Measurements from ENCODE around the gene RHOXF2B.
"Not testable (repeated sequence)": the region's sequence is repeated elsewhere in the genome, so short reads cannot be mapped to it uniquely, and the experiment has no call there.

Gene RHOXF2B

DNA sequence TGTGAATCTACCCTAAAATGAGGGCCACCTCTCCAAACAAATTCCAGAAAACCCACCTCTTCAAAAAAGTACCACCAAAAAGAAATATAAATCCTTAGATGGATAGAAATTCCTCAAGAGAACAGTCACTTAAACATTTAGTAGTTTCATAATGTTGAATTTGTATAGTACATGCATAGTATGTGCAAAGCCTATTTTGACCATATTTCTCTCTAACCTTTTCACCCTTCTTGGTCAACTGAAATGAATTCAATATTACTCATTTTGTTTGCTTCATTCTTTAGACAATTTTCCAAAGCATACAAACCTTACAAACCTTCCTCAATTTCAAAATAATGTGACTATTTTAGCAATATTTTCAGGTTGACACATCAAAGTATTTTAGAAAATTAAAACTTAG lies 34.1 kb upstream of the RHOXF2B start:
- H3K4me1 ChIP-seq (ENCODE audit: control insufficient read depth in 2 of 2, insufficient read depth in 1 of 2, low read depth in 1 of 2, low read length in 2 of 2) = no peaks in the 10 kb centered on the region
- no peak overlapping the region for H2BK15ac ChIP-seq (ENCODE audit: low read length)
- no peaks in the 10 kb centered on the region for H3K79me1 ChIP-seq (ENCODE audit: low read depth, low read length)
- H3K9ac ChIP-seq (ENCODE audit: low read depth, low read length, poor library complexity) = no peak overlapping the region
- H2AK5ac ChIP-seq (ENCODE audit: low read depth, low read length) = no peak overlapping the region
- no peak overlapping the region for H2BK120ac ChIP-seq (ENCODE audit: low read depth, low read length)
- no peak overlapping the region for H4K8ac ChIP-seq (ENCODE audit: low read depth, low read length)
- H3K23ac ChIP-seq (ENCODE audit: low read depth, low read length, poor library complexity) = no peak overlapping the region
- no peak overlapping the region for H3K14ac ChIP-seq (ENCODE audit: low read length)
- H3K18ac ChIP-seq (ENCODE audit: low read length) = no peak overlapping the region
- H3K4ac ChIP-seq (ENCODE audit: low read length) = no peak overlapping the region
- no peak overlapping the region for H2AFZ ChIP-seq (ENCODE audit: low read length)
- no peak overlapping the region for H2BK12ac ChIP-seq (ENCODE audit: low read length)
- H4K91ac ChIP-seq (ENCODE audit: low read depth, low read length, poor library complexity) = no peak overlapping the region
- H3K9me3 ChIP-seq (replicated peaks in 1 of 2; ENCODE audit: control insufficient read depth in 2 of 2, insufficient read depth in 1 of 2, low read depth in 1 of 2, low read length in 2 of 2) = no peaks in the 10 kb centered on the region
- no peak overlapping the region for H3K27ac ChIP-seq (replicated peaks; ENCODE audit: low read length)
- H3K36me3 ChIP-seq (replicated peaks in 1 of 2; ENCODE audit: control insufficient read depth in 2 of 2, insufficient read depth in 2 of 2, low read length in 2 of 2) = no peaks in the 10 kb centered on the region
- H3K4me3 ChIP-seq (ENCODE audit: low read length in 2 of 2) = no peak overlapping the region
- peaks cover 0 to 5% (median 0%) of the 10 kb centered on the region in 3 experiments for H3K27me3 ChIP-seq (ENCODE audit: control insufficient read depth in 3 of 3, insufficient read depth in 3 of 3, low read depth in 1 of 3, low read length in 3 of 3)
- H3K4me2 ChIP-seq (ENCODE audit: insufficient read depth, low read length, poor library complexity, severe bottlenecking) = no peak overlapping the region
- no peak for DNase-seq (ENCODE audit: low spot score)
- no peak overlapping the region for H2BK5ac ChIP-seq (ENCODE audit: low read length)

- Histone ChIP-seq H2BK15ac (ENCODE audit: low read length) (no peak overlapping the region), H4K8ac (ENCODE audit: low read depth, low read length) (no peak overlapping the region), H3K27me3 (ENCODE audit: control insufficient read depth in 3 of 3, insufficient read depth in 3 of 3, low read depth in 1 of 3, low read length in 3 of 3) (peaks cover 0 to 5% (median 0%) of the 10 kb centered on the region in 3 experiments), H3K4ac (ENCODE audit: low read length) (no peak overlapping the region), H3K9me3 (replicated peaks in 1 of 2; ENCODE audit: control insufficient read depth in 2 of 2, insufficient read depth in 1 of 2, low read depth in 1 of 2, low read length in 2 of 2) (no peaks in the 10 kb centered on the region), H2BK120ac (ENCODE audit: low read depth, low read length) (no peak overlapping the region), H3K9ac (ENCODE audit: low read depth, low read length, poor library complexity) (no peak overlapping the region), H2BK5ac (ENCODE audit: low read length) (no peak overlapping the region), H2AFZ (ENCODE audit: low read length) (no peak overlapping the region), H3K36me3 (replicated peaks in 1 of 2; ENCODE audit: control insufficient read depth in 2 of 2, insufficient read depth in 2 of 2, low read length in 2 of 2) (no peaks in the 10 kb centered on the region), H3K4me3 (ENCODE audit: low read length in 2 of 2) (no peak overlapping the region), H3K27ac (replicated peaks; ENCODE audit: low read length) (no peak overlapping the region), H3K4me1 (ENCODE audit: control insufficient read depth in 2 of 2, insufficient read depth in 1 of 2, low read depth in 1 of 2, low read length in 2 of 2) (no peaks in the 10 kb centered on the region), H3K4me2 (ENCODE audit: insufficient read depth, low read length, poor library complexity, severe bottlenecking) (no peak overlapping the region), H3K18ac (ENCODE audit: low read length) (no peak overlapping the region), H2AK5ac (ENCODE audit: low read depth, low read length) (no peak overlapping the region), H3K23ac (ENCODE audit: low read depth, low read length, poor library complexity) (no peak overlapping the region), H4K91ac (ENCODE audit: low read depth, low read length, poor library complexity) (no peak overlapping the region), H3K14ac (ENCODE audit: low read length) (no peak overlapping the region), H3K79me1 (ENCODE audit: low read depth, low read length) (no peaks in the 10 kb centered on the region), H2BK12ac (ENCODE audit: low read length) (no peak overlapping the region)
- no peak for DNase-seq (ENCODE audit: low spot score)
- WGBS, 2 donors (ENCODE audit: extremely low coverage in 2 of 2, insufficient read length in 2 of 2, insufficient replicate concordance in 1 of 2) = no CpG with 5 or more reads among the region's 1 CpG
Measured at GRCh38 chrX:120109378-120109777, 31.9 kb upstream of the RHOXF2B start.

DNA sequence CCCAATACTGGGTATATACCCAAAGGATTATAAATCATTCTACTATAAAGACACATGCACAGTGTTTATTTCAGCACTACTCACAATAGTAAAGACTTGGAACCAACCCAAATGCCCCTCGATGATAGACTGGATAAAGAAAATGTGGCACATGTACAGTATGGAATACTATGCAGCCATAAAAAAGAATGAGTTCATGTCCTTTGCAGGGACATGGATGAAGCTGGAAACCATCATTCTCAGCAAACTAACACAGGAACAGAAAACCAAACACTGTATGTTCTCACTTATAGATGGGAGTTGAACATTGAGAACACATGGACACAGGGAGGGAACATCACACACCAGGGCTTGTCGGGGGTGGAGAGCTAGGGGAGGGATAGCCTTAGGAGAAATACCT lies 27.2 kb upstream of the RHOXF2B start:
- WGBS, 2 donors (ENCODE audit: extremely low coverage in 2 of 2, insufficient read length in 2 of 2, insufficient replicate concordance in 1 of 2) = no CpG with 5 or more reads among the region's 2 CpGs

GRCh38 chrX:120101057-120101456 lies 23.6 kb upstream of the RHOXF2B start:
- not testable (repeated sequence) for H2BK120ac ChIP-seq (ENCODE audit: low read depth, low read length); H3K23ac ChIP-seq (ENCODE audit: low read depth, low read length, poor library complexity); H3K4ac ChIP-seq (ENCODE audit: low read length); H2BK15ac ChIP-seq (ENCODE audit: low read length); H3K36me3 ChIP-seq (replicated peaks in 1 of 2; ENCODE audit: control insufficient read depth in 2 of 2, insufficient read depth in 2 of 2, low read length in 2 of 2); H2AK5ac ChIP-seq (ENCODE audit: low read depth, low read length); H2BK12ac ChIP-seq (ENCODE audit: low read length); H4K8ac ChIP-seq (ENCODE audit: low read depth, low read length); H3K79me1 ChIP-seq (ENCODE audit: low read depth, low read length); H2BK5ac ChIP-seq (ENCODE audit: low read length); H3K14ac ChIP-seq (ENCODE audit: low read length); H3K4me3 ChIP-seq (ENCODE audit: low read length in 2 of 2); H3K9ac ChIP-seq (ENCODE audit: low read depth, low read length, poor library complexity); H3K27me3 ChIP-seq (ENCODE audit: control insufficient read depth in 3 of 3, insufficient read depth in 3 of 3, low read depth in 1 of 3, low read length in 3 of 3); DNase-seq (ENCODE audit: low spot score); H2AFZ ChIP-seq (ENCODE audit: low read length); H3K27ac ChIP-seq (replicated peaks; ENCODE audit: low read length); H3K4me1 ChIP-seq (ENCODE audit: control insufficient read depth in 2 of 2, insufficient read depth in 1 of 2, low read depth in 1 of 2, low read length in 2 of 2); H3K9me3 ChIP-seq (replicated peaks in 1 of 2; ENCODE audit: control insufficient read depth in 2 of 2, insufficient read depth in 1 of 2, low read depth in 1 of 2, low read length in 2 of 2); H4K91ac ChIP-seq (ENCODE audit: low read depth, low read length, poor library complexity); H3K18ac ChIP-seq (ENCODE audit: low read length); H3K4me2 ChIP-seq (ENCODE audit: insufficient read depth, low read length, poor library complexity, severe bottlenecking)
- WGBS, 2 donors (ENCODE audit: extremely low coverage in 2 of 2, insufficient read length in 2 of 2, insufficient replicate concordance in 1 of 2) = no CpG with 5 or more reads among the region's 2 CpGs

More for the DNA sequence above, 27.2 kb upstream of the RHOXF2B start:
- not testable (repeated sequence) for H4K8ac ChIP-seq (ENCODE audit: low read depth, low read length); H4K91ac ChIP-seq (ENCODE audit: low read depth, low read length, poor library complexity); H3K79me1 ChIP-seq (ENCODE audit: low read depth, low read length); H3K27me3 ChIP-seq (ENCODE audit: control insufficient read depth in 3 of 3, insufficient read depth in 3 of 3, low read depth in 1 of 3, low read length in 3 of 3); H3K27ac ChIP-seq (replicated peaks; ENCODE audit: low read length); H3K9ac ChIP-seq (ENCODE audit: low read depth, low read length, poor library complexity); H3K4me1 ChIP-seq (ENCODE audit: control insufficient read depth in 2 of 2, insufficient read depth in 1 of 2, low read depth in 1 of 2, low read length in 2 of 2); H2BK5ac ChIP-seq (ENCODE audit: low read length); H2BK15ac ChIP-seq (ENCODE audit: low read length); H3K4ac ChIP-seq (ENCODE audit: low read length); H3K9me3 ChIP-seq (replicated peaks in 1 of 2; ENCODE audit: control insufficient read depth in 2 of 2, insufficient read depth in 1 of 2, low read depth in 1 of 2, low read length in 2 of 2); H2BK120ac ChIP-seq (ENCODE audit: low read depth, low read length); H2BK12ac ChIP-seq (ENCODE audit: low read length); H3K18ac ChIP-seq (ENCODE audit: low read length); H2AK5ac ChIP-seq (ENCODE audit: low read depth, low read length); H3K14ac ChIP-seq (ENCODE audit: low read length); DNase-seq (ENCODE audit: low spot score); H3K4me3 ChIP-seq (ENCODE audit: low read length in 2 of 2); H3K4me2 ChIP-seq (ENCODE audit: insufficient read depth, low read length, poor library complexity, severe bottlenecking); H3K23ac ChIP-seq (ENCODE audit: low read depth, low read length, poor library complexity); H2AFZ ChIP-seq (ENCODE audit: low read length); H3K36me3 ChIP-seq (replicated peaks in 1 of 2; ENCODE audit: control insufficient read depth in 2 of 2, insufficient read depth in 2 of 2, low read length in 2 of 2)

All from neuronal stem cell (in vitro differentiated cells).